WTC11 (cell line): ENCODE data around the gene PNP. TPM values are rescaled to one million over a fixed set of nuclear protein-coding genes. Genes with fewer than 3 reads are reported as not detected.

Source experiments
- ATAC-seq: fragments of 200-7000 bp; cut with Tn5 transposase; 2 replicates; pipeline ENCODE4 v1.10.0; 2021; ENCODE audit warnings: mild to moderate bottlenecking, moderate library complexity
- CTCF ChIA-PET: fragments of 300-600 bp; sonication (Branson Sonifier 250); formaldehyde crosslinking; loops from one replicate; lab custom pipeline; 2021; ENCODE audit warnings: antibody characterized with exemption; lab: Charles Lee
- POLR2A ChIA-PET: fragments of 350-600 bp; sonication (Branson Sonifier 250); formaldehyde crosslinking; loops from one replicate; lab custom pipeline; 2021; ENCODE audit warnings: antibody characterized with exemption; lab: Charles Lee
- DNase-seq: peaks from one replicate; pipeline ENCODE4 v3.0.0; 2021; ENCODE audit warnings: low spot score
- H3K27ac Mint-ChIP-seq: 2 replicates; pipeline ENCODE4 v1.8.0; 2021; ENCODE audit warnings: mixed read lengths
- H3K27me3 Mint-ChIP-seq: 2 replicates; pipeline ENCODE4 v1.8.0; 2021; ENCODE audit warnings: low read depth, mild to moderate bottlenecking, moderate library complexity, mixed read lengths
- H3K36me3 Mint-ChIP-seq: 2 replicates; pipeline ENCODE4 v1.8.0; 2021; ENCODE audit warnings: mixed read lengths
- H3K4me1 Mint-ChIP-seq: 2 replicates; pipeline ENCODE4 v1.8.0; 2022; ENCODE audit warnings: mixed read lengths
- H3K4me3 Mint-ChIP-seq: 2 replicates; pipeline ENCODE4 v1.8.0; 2021; ENCODE audit warnings: mild to moderate bottlenecking, moderate library complexity, mixed read lengths
- H3K9me3 Mint-ChIP-seq: 2 replicates; pipeline ENCODE4 v1.8.0; 2021; ENCODE audit warnings: mixed read lengths
- ARID4B ChIP-seq: sonication (generic); formaldehyde crosslinking; IDR thresholded peaks from 2 replicates; pipeline ENCODE4 v1.8.0; 2023; ENCODE audit warnings: missing genetic modification reagents, mild to moderate bottlenecking, borderline replicate concordance
- ATF1 ChIP-seq: sonication (generic); formaldehyde crosslinking; IDR thresholded peaks from 2 replicates; pipeline ENCODE4 v1.8.1; 2023; ENCODE audit warnings: mild to moderate bottlenecking, moderate library complexity, missing genetic modification reagents
- CREB1 ChIP-seq: sonication (generic); formaldehyde crosslinking; IDR thresholded peaks from 2 replicates; pipeline ENCODE4 v1.8.0; 2023; ENCODE audit warnings: mild to moderate bottlenecking, missing genetic modification reagents
- FOXP1 ChIP-seq: sonication (generic); formaldehyde crosslinking; IDR thresholded peaks from 2 replicates; pipeline ENCODE4 v1.8.0; 2022; ENCODE audit warnings: missing genetic modification reagents, mild to moderate bottlenecking, moderate library complexity, borderline replicate concordance
- GABPB1 ChIP-seq: sonication (generic); formaldehyde crosslinking; IDR thresholded peaks from 2 replicates; pipeline ENCODE4 v1.8.1; 2023; ENCODE audit warnings: mild to moderate bottlenecking, missing genetic modification reagents
- MLX ChIP-seq: sonication (generic); formaldehyde crosslinking; IDR thresholded peaks from 2 replicates; pipeline ENCODE4 v1.8.1; 2023; ENCODE audit warnings: mild to moderate bottlenecking, missing genetic modification reagents, moderate library complexity
- NFE2L1 ChIP-seq: sonication (generic); formaldehyde crosslinking; IDR thresholded peaks from 2 replicates; pipeline ENCODE4 v1.8.1; 2023; ENCODE audit warnings: missing genetic modification reagents
- NFYB ChIP-seq: sonication (generic); formaldehyde crosslinking; conservative IDR thresholded peaks from 2 replicates; pipeline ENCODE4 v1.8.0; 2022; ENCODE audit warnings: low read depth, missing genetic modification reagents
- PREB ChIP-seq: sonication (generic); formaldehyde crosslinking; IDR thresholded peaks from 2 replicates; pipeline ENCODE4 v1.8.1; 2022; ENCODE audit warnings: mild to moderate bottlenecking, missing genetic modification reagents, moderate library complexity, borderline replicate concordance
- STAT6 ChIP-seq: sonication (generic); formaldehyde crosslinking; conservative IDR thresholded peaks from 2 replicates; pipeline ENCODE4 v1.8.1; 2023; ENCODE audit warnings: mild to moderate bottlenecking, low read depth, missing genetic modification reagents, moderate library complexity
- TEAD4 ChIP-seq: sonication (generic); formaldehyde crosslinking; IDR thresholded peaks from 2 replicates; pipeline ENCODE4 v1.8.0; 2022; ENCODE audit warnings: mild to moderate bottlenecking, missing genetic modification reagents
- ZNF281 ChIP-seq: sonication (generic); formaldehyde crosslinking; IDR thresholded peaks from 2 replicates; pipeline ENCODE4 v1.8.0; 2023; ENCODE audit warnings: mild to moderate bottlenecking, missing genetic modification reagents
- total RNA-seq: library from RNA; stranded (reverse); gene quantifications from 3 replicates; pipeline ENCODE4 v1.2.3, GENCODE V29; 2021

Gene PNP
- total RNA-seq, 1 experiment from 2014 or later, result 95.8 TPM

- ATAC-seq, result peak; percentile 7
- POLR2A ChIA-PET, result interaction anchor here (0.6 to 2.4 kb wide), 6 partner anchors 8 to 139 kb away, joined by 3 to 19 read pairs (median 4); partner anchors contain the start of genes APEX1, CCNB1IP1, OSGEP and PARP2
- CTCF ChIA-PET, result interaction anchor here (0.8 to 2.5 kb wide), 7 partner anchors 9 to 143 kb away, joined by 3 to 10 read pairs (median 4); partner anchors contain the start of gene PIP4P1
- Mint-ChIP-seq H3K4me3 (peak overlapping the region; percentile 99), H3K27me3 (peaks cover 6% of the 10 kb centered on the region; the same call in 1 of the 2 replicates), H3K4me1 (peaks cover 19% of the 10 kb centered on the region), H3K9me3 (no peaks in the 10 kb centered on the region), H3K27ac (peak overlapping the region; percentile 98), H3K36me3 (peaks cover 33% of the 10 kb centered on the region)
- TF ChIP-seq ZNF281 (CRISPR knock-in tag) (no peak), GABPB1 (0 out of 2 replicates have a peak, but pooled peaks have one; percentile 23)
- no peak for DNase-seq
Measured at GRCh38 chr14:20469890-20470602, 840 bp downstream of the PNP start.

- peaks cover 19% of the 10 kb centered on the region for H3K4me1 Mint-ChIP-seq
- no peak for DNase-seq
- CTCF ChIA-PET, result interaction anchor here (1.2 to 2.5 kb wide), 5 partner anchors 55 to 143 kb away, joined by 3 to 10 read pairs (median 3); no protein-coding TSS in a partner anchor
- ATAC-seq, result peak; percentile 2; the same call in 1 of the 2 replicates
- TF ChIP-seq ARID4B (CRISPR knock-in tag) (no peak), FOXP1 (no peak), CREB1 (CRISPR knock-in tag) (no peak), NFYB (CRISPR knock-in tag) (no peak), ATF1 (no peak), PREB (CRISPR knock-in tag) (no peak), TEAD4 (CRISPR knock-in tag) (no peak), MLX (CRISPR knock-in tag) (no peak), NFE2L1 (CRISPR knock-in tag) (no peak), STAT6 (CRISPR knock-in tag) (no peak)
- H3K36me3 Mint-ChIP-seq, result peaks cover 38% of the 10 kb centered on the region
- peak overlapping the region; percentile 21 for H3K27ac Mint-ChIP-seq
- H3K27me3 Mint-ChIP-seq, result peaks cover 6% of the 10 kb centered on the region; the same call in 1 of the 2 replicates
- POLR2A ChIA-PET, result interaction anchor here (0.6 to 2.4 kb wide), 4 partner anchors 9 to 138 kb away, joined by 3 to 19 read pairs (median 10); partner anchors contain the start of genes APEX1, CCNB1IP1, OSGEP and PARP2
- H3K4me3 Mint-ChIP-seq, result peak overlapping the region; percentile 99
- H3K9me3 Mint-ChIP-seq, result no peaks in the 10 kb centered on the region
Measured at GRCh38 chr14:20470603-20470901, 1.3 kb downstream of the PNP start.
